Testis (tissue), 3 donors: Measurements from ENCODE around the gene PRKAG2. TPM values are rescaled to one million over a fixed set of nuclear protein-coding genes. Genes with fewer than 3 reads are reported as not detected.

Experiments used
- DNase-seq: peaks from one replicate; pipeline ENCODE4 v3.0.0-alpha.2; 2019
- H3K27ac ChIP-seq, 2 donors: fragments of 200-600 bp; sonication (generic); one replicate each; pipeline ENCODE4 v1.5.1; 2019
- H3K27me3 ChIP-seq: fragments of 200-600 bp; sonication (generic); one replicate; pipeline ENCODE4 v1.5.1; 2019
- H3K36me3 ChIP-seq: fragments of 200-600 bp; sonication (generic); one replicate; pipeline ENCODE4 v1.5.1; 2017; ENCODE audit warnings: low read depth; ENCODE audit errors: missing control alignments
- H3K4me1 ChIP-seq: fragments of 200-600 bp; sonication (generic); one replicate; pipeline ENCODE4 v1.5.1; 2019
- H3K4me3 ChIP-seq, 2 donors: fragments of 200-600 bp; sonication (generic); one replicate each; pipeline ENCODE4 v1.5.1; 2017 to 2019
- H3K9me3 ChIP-seq: fragments of 200-600 bp; sonication (generic); one replicate; pipeline ENCODE4 v1.5.1; 2017
- POLR2A ChIP-seq: fragments of 450-650 bp; IDR thresholded peaks from one replicate; pipeline ENCODE4 v1.6.1; 2017; ENCODE audit warnings: antibody characterized with exemption, mild to moderate bottlenecking, moderate library complexity
- WGBS, 2 donors: methylation state at CpG; one replicate each; pipeline ENCODE4 v1.1.5; 2018; 5-methylcytosine and 5-hydroxymethylcytosine counted together
- intact Hi-C: fragments of 100-400 bp; cut with DNase I; formaldehyde crosslinking; loops from one replicate; pipeline ENCODE4 v1.15.1; 2023; ENCODE audit warnings: low total_unique reads
- polyA plus RNA-seq: library from polyadenylated mRNA; stranded (reverse); fragments of 350-450 nt; fragmentation: Illumina TruSeq; extraction: RNeasy Lipid Tissue Mini Kit (QIAGEN cat#74804); gene quantifications from one replicate; pipeline ENCODE4 v1.2.3, GENCODE V29; 2014; ENCODE audit warnings: low read depth, low replicate concordance; ENCODE audit not compliant: insufficient read depth
- total RNA-seq, 2 donors: library from RNA; depleted of rRNA; stranded (reverse); fragments of >200 nt; gene quantifications; one replicate each; pipeline ENCODE4 v1.2.3, GENCODE V29; 2016
- TF ChIP-seq, protein P1 (sequence below), 3 experiments: fragments of 450-650 bp in 2 of 3; fragments of 200-600 bp in 1 of 3; sonication (generic) in 1 of 3; IDR thresholded peaks; one replicate each; pipeline ENCODE4 v1.5.1; 2016 to 2019; ENCODE audit warnings: antibody characterized with exemption in 3 of 3, mild to moderate bottlenecking in 2 of 3, moderate library complexity in 1 of 3

Gene PRKAG2
- total and polyA plus RNA-seq, 3 donors from 2014 or later = 27.9 to 28.7 (median 28.6) TPM

DNA sequence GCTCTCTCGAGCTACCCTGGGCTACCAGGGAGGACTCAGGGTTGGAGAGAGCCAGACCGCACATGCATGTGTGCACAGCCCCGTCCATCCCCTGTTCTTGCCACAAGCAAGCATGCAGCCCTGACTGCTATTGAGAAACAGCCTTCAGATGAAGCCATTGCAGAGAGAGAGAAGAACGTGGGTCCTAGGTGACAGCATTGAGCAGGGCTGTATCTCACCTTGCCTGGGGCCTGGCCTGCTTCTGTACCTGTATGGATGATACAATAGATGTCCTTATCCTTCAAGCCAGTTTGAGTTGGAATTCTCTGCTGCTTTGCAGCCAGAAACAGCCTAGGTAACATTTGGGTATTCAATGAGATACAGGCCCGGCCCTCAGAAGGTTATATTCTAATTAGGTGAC is 229.9 kb downstream of the PRKAG2 start:
- no peaks in the 10 kb centered on the region for H3K9me3 ChIP-seq
- H3K27me3 ChIP-seq = no peaks in the 10 kb centered on the region
- no peak for TF ChIP-seq POLR2A
- TF ChIP-seq, protein P1, sequence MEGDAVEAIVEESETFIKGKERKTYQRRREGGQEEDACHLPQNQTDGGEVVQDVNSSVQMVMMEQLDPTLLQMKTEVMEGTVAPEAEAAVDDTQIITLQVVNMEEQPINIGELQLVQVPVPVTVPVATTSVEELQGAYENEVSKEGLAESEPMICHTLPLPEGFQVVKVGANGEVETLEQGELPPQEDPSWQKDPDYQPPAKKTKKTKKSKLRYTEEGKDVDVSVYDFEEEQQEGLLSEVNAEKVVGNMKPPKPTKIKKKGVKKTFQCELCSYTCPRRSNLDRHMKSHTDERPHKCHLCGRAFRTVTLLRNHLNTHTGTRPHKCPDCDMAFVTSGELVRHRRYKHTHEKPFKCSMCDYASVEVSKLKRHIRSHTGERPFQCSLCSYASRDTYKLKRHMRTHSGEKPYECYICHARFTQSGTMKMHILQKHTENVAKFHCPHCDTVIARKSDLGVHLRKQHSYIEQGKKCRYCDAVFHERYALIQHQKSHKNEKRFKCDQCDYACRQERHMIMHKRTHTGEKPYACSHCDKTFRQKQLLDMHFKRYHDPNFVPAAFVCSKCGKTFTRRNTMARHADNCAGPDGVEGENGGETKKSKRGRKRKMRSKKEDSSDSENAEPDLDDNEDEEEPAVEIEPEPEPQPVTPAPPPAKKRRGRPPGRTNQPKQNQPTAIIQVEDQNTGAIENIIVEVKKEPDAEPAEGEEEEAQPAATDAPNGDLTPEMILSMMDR (IDR thresholded peaks at IDR 0.05) = no peak
- no peaks in the 10 kb centered on the region for H3K4me1 ChIP-seq
- DNase-seq = no peak
- H3K27ac ChIP-seq = no peak overlapping the region
- intact Hi-C loops = no loop called here
- 86 to 91% methylated on average over 5 of the region's 5 CpGs for WGBS, 2 donors
- H3K36me3 ChIP-seq = no peaks in the 10 kb centered on the region
- no peak overlapping the region for H3K4me3 ChIP-seq

DNA sequence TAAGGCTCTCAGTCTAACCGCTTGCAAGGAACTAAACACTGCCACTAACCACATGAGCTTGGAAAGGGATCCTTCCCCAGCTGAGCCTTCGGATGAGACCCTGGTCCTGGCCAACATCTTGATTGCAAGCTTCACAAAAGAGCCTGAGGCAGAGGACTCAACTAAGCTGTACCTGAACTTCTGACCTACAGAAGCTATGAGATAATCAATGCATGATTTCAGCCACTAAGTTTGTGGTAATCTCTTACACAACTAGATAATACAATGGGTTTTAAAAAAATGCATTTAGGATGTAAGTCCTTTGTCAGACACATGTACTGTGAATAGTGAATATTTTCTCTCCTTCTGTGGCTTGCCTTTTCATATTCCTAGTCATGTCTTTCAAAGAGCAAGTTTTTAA is 231.6 kb downstream of the PRKAG2 start:
- WGBS, 2 donors = 94 to 100% methylated on average over 2 of the region's 2 CpGs
- no peak overlapping the region for H3K4me3 ChIP-seq

DNA sequence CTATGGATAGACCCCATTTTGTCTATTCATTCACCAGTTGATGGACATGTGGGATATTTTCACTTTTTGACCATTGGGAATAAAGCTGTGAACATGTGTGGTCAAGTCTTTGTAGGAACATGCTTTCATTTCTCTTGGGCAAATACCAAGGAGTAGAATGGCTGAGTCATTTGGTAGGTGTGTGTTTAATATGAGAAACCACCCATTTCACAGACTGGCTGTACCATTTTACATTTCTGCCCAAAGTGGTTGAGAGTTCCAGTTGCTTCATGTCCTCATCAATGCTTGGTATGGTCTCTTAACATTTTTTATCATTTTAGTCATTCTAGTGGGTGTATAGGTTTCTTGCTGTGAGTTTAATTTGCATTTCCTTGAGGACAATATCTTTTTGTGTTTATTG is 232.4 kb downstream of the PRKAG2 start:
- intact Hi-C loops = no loop called here
- no peaks in the 10 kb centered on the region for H3K9me3 ChIP-seq
- H3K36me3 ChIP-seq = no peaks in the 10 kb centered on the region
- no peaks in the 10 kb centered on the region for H3K4me1 ChIP-seq
- no peak overlapping the region for H3K4me3 ChIP-seq
- no peak overlapping the region for H3K27ac ChIP-seq
- DNase-seq = no peak
- no peaks in the 10 kb centered on the region for H3K27me3 ChIP-seq
- no peak for TF ChIP-seq POLR2A
- TF ChIP-seq, protein P1 (IDR thresholded peaks at IDR 0.05) = no peak

More for the DNA sequence above, 231.6 kb downstream of the PRKAG2 start:
- DNase-seq = no peak
- no peaks in the 10 kb centered on the region for H3K4me1 ChIP-seq
- H3K27me3 ChIP-seq = no peaks in the 10 kb centered on the region
- H3K9me3 ChIP-seq = no peaks in the 10 kb centered on the region
- no peaks in the 10 kb centered on the region for H3K36me3 ChIP-seq
- TF ChIP-seq, protein P1 (IDR thresholded peaks at IDR 0.05) = no peak
- no peak for TF ChIP-seq POLR2A
- intact Hi-C loops = no loop called here
- no peak overlapping the region for H3K27ac ChIP-seq

DNA sequence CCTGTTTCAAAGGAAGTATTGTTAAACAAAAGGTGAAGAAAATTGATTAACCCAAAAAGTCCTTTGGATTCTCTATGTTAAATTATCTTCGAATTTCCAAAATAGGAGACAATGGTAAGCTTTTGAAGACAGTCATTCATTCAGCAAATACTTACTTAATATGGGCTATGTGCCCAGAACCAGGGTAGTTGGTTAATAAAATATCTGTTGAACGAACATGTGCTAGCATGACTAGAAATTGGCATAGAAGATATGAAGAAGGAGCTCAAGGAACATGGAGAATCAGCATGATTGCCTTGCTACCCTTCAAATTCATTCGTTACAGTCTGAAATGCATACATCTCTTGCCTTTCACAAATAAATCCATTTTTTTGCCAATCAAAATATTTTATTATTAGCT is 234.2 kb downstream of the PRKAG2 start:
- H3K9me3 ChIP-seq = no peaks in the 10 kb centered on the region
- H3K4me1 ChIP-seq = no peaks in the 10 kb centered on the region
- intact Hi-C loops = no loop called here
- no peak for DNase-seq
- no peaks in the 10 kb centered on the region for H3K36me3 ChIP-seq
- no peak for TF ChIP-seq POLR2A
- TF ChIP-seq, protein P1 (IDR thresholded peaks at IDR 0.05) = no peak
- no peaks in the 10 kb centered on the region for H3K27me3 ChIP-seq
- H3K27ac ChIP-seq = no peak overlapping the region
- 89 to 92% methylated on average over 3 of the region's 3 CpGs for WGBS, 2 donors
- H3K4me3 ChIP-seq = no peak overlapping the region

DNA sequence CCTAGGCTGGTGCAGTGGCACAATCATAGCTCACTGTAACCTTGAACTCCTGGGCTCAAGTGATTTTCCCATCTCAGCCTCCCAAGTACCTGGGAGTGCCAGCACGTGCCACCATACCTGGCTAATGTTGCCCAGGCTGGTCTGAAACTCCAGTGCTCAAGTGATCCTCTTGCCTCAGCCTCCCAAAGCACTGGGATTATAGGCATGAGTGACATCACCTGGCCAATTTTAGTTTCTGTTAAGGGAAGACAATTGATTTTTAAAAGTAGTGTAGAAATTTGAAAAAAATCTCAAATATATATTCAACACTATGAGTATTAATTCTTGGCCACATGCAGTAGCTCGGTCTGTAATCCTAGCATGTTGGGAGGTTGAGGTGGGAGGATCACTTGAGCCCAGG is 235.3 kb downstream of the PRKAG2 start:
- no peak overlapping the region for H3K4me3 ChIP-seq
- TF ChIP-seq POLR2A = no peak
- TF ChIP-seq, protein P1 (IDR thresholded peaks at IDR 0.05) = no peak
- H3K36me3 ChIP-seq = no peaks in the 10 kb centered on the region
- intact Hi-C loops = no loop called here
- H3K4me1 ChIP-seq = no peaks in the 10 kb centered on the region
- 88 to 93% methylated on average over 2 of the region's 2 CpGs for WGBS, 2 donors
- H3K27me3 ChIP-seq = no peaks in the 10 kb centered on the region
- no peak for DNase-seq
- no peak overlapping the region for H3K27ac ChIP-seq
- H3K9me3 ChIP-seq = no peaks in the 10 kb centered on the region
